ENCODE measurements around the gene TEDC2.

GRCh38 chr16:2447920-2448583 lies 11.9 kb upstream of the TEDC2 start:
- TF ChIP-seq, protein P1, sequence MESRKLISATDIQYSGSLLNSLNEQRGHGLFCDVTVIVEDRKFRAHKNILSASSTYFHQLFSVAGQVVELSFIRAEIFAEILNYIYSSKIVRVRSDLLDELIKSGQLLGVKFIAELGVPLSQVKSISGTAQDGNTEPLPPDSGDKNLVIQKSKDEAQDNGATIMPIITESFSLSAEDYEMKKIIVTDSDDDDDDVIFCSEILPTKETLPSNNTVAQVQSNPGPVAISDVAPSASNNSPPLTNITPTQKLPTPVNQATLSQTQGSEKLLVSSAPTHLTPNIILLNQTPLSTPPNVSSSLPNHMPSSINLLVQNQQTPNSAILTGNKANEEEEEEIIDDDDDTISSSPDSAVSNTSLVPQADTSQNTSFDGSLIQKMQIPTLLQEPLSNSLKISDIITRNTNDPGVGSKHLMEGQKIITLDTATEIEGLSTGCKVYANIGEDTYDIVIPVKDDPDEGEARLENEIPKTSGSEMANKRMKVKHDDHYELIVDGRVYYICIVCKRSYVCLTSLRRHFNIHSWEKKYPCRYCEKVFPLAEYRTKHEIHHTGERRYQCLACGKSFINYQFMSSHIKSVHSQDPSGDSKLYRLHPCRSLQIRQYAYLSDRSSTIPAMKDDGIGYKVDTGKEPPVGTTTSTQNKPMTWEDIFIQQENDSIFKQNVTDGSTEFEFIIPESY (IDR thresholded peaks at IDR 0.05; ENCODE audit: borderline replicate concordance, low read depth) = no peak
- TF ChIP-seq FOSL2 (IDR thresholded peaks at IDR 0.05; ENCODE audit: borderline replicate concordance, low read depth) (no peak), CTCF (IDR thresholded peaks at IDR 0.05) (no peak), RXRA (IDR thresholded peaks at IDR 0.05; ENCODE audit: borderline replicate concordance, low read depth) (no peak), GATA2 (CRISPR knock-in tag; IDR thresholded peaks at IDR 0.05) (no peak), POLR2AphosphoS5 (IDR thresholded peaks at IDR 0.05; ENCODE audit: low read depth, low read length) (no peak), RFX5 (IDR thresholded peaks at IDR 0.05; ENCODE audit: low read length) (no peak), FOXJ3 (CRISPR knock-in tag; IDR thresholded peaks at IDR 0.05) (no peak), REST (IDR thresholded peaks at IDR 0.05; ENCODE audit: low read depth, low read length) (no peak), TAF1 (IDR thresholded peaks at IDR 0.05; ENCODE audit: borderline replicate concordance, low read depth, low read length) (no peak), FOXM1 (IDR thresholded peaks at IDR 0.05; ENCODE audit: low read depth) (no peak), MXI1 (IDR thresholded peaks at IDR 0.05; ENCODE audit: low read depth, low read length) (no peak), YY1 (IDR thresholded peaks at IDR 0.05; ENCODE audit: low read depth) (no peak)
- TF ChIP-seq, protein P2, sequence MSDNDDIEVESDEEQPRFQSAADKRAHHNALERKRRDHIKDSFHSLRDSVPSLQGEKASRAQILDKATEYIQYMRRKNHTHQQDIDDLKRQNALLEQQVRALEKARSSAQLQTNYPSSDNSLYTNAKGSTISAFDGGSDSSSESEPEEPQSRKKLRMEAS (IDR thresholded peaks at IDR 0.05; ENCODE audit: low read depth) = no peak
